Stimulated activated naive CD8-positive, alpha-beta T cell treated with anti-CD3 and anti-CD28 coated beads, Interleukin-15, Interleukin-2, amounts not matched to agents 100 U/mL and 50 U/mL, for 24 hours (primary cell): Measurements from ENCODE around the gene SH2B3.
A peak's percentile ranks its signal among the peaks of the same experiment; 100 is the strongest.
"Not testable (repeated sequence)": the region's sequence is repeated elsewhere in the genome, so short reads cannot be mapped to it uniquely, and the experiment has no call there.

ENCODE experiments used
- ATAC-seq: fragments of 150-1000 bp; cut with Tn5 transposase; one replicate; pipeline ENCODE4 v1.10.0; 2021
- DNase-seq: peaks from one replicate; pipeline ENCODE4 v3.0.0; 2021

The SH2B3 gene

DNA sequence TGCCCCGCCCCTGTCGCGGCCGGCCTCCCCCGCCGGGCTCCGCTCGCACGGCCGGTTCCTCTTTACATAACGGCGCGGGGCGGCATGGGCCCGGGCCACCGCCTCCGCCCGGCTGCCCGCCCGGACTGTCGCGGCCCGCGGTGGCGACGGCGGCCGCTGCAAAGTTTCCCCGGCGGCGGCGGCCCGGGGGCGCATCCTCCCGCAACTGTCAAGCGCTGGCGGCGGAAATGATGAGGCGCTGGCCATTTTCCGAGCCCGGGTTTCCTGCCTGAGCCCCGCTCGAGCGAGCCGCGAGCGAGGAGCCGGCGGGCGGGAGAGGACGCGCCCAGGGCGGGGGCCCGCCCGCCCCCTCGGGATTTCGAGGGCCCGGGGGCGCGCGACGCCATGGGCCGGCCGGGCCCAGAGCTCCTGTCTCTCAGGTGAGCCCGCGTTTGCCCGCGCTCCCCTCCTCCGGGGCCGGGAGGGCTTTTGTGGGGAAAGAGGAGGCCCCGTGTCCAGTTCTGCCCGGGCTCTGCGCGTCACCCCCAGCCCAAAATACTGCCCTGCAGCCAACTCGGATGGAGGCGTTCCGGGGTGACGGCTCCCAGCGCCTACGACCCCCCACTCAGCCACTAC is at the start of gene SH2B3:
Gene SH2B3, plus strand, starts transcription at position 65 of the 615 bp plus-strand sequence. CDS start 12,223 bp downstream, outside the sequence.
- peak; percentile 83 for DNase-seq
- peak; percentile 5 for ATAC-seq

DNA sequence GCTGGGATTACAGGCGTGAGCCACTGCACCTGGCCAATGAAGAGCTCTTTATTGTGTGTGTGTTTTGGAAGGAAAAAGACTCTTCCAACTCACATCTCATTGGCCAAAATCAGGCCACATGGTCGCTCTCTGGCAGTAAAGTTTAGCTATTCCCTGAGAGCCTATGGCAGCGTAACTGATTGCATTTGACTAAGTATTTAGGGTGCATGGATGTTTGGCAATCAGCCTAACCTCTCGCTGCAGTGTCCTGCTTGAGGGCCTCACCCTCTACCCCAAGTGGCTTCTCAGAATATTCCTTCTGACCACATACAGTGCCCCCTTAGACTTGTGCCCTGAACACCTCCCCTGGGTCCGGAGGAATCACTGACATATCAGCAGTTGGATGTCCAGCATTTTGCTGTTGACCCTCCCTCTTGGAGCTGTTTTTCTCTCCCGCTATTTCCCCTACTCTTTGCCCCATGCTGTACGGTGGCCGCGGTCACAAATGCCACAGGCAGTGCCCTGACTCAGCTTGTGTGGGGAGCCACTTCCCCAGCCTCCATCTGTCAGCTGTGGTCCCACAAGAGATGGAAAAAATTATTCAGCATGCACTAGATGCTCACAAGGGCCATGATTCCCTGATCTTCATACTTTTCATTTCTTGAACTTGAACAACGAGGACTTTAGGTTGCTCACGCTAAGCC is 46.4 kb upstream of the SH2B3 start:
- DNase-seq (peak; percentile 77), ATAC-seq (peak; percentile 92)

DNA sequence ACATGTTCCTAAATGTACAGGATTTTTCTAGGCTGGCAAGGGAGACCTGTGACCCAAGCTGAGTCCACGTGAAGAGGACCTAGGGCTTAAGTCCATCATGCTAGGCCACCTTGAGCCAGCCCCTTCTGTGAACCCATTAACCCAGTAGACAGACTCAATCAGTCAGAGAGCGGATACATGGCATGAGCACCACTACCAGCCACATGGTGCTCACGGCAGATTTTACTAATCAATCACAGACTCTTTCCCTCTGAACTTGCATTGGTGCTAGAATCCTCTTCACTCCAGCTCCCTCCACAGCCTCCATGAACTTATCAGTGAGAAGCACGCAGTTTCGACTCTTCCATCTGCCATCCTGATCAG is 45.8 kb upstream of the SH2B3 start:
- ATAC-seq: peak; percentile 34
- DNase-seq: no peak

DNA sequence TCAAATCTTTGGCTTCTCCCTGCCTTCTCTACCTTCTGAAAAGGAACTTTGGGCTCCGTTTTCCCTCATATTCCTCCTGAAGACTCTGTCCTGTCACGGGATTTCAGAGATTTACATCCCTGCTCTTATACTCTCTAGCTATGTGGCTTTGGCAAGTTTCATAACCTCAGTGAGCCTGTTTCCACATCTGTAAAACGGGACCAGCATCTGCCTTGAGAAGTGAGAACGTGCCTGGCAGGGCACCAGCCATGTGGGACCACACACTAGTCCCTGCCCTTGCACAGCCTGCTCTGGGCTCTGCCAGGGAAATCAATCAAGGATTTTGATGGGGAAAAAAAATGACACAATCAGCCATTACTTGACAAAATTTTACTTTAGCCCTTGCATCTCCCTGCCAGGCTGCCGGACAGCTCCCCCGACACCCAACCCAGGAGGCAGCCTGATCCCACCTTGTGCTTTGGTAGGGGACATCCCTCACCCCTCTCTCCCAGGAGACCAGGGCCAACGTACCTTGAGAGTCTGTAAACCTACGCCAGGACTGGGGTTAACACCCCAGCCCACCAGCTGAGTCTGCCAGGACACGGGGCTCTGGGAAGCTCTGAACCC is 45.3 kb upstream of the SH2B3 start:
- ATAC-seq: no peak
- DNase-seq: no peak

DNA sequence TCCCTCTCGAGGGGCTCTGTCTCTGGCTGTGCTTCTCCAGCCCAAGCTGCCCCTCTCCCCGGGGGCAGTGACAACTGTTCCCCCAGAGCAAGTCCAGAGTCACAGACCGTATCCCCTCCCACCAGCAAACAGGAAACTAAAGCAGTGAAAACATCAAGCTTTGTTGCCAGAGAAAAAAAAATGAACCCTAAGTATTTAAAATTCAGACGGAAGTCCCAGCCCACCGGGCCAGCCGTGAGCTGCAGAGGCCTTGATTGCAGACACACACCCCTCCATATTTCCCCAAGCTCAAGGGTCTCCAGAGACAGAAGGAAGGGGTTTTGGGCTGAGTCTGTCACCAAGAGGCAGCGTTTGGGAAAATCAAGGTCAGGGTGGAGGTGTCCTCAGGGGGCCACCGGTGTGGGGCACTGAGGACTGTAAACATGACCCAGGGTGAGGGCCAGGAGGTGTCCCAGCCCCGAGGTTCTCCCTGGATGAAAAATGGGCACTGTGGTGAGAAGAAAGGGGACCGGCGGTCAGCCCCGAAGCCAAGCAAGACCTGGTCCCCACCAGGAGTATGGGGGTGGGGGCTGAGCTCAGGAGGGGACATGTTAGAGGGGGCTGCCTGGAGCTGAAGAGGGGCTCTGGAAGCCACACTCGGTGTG is 44.5 kb upstream of the SH2B3 start:
- ATAC-seq (no peak), DNase-seq (no peak)

DNA sequence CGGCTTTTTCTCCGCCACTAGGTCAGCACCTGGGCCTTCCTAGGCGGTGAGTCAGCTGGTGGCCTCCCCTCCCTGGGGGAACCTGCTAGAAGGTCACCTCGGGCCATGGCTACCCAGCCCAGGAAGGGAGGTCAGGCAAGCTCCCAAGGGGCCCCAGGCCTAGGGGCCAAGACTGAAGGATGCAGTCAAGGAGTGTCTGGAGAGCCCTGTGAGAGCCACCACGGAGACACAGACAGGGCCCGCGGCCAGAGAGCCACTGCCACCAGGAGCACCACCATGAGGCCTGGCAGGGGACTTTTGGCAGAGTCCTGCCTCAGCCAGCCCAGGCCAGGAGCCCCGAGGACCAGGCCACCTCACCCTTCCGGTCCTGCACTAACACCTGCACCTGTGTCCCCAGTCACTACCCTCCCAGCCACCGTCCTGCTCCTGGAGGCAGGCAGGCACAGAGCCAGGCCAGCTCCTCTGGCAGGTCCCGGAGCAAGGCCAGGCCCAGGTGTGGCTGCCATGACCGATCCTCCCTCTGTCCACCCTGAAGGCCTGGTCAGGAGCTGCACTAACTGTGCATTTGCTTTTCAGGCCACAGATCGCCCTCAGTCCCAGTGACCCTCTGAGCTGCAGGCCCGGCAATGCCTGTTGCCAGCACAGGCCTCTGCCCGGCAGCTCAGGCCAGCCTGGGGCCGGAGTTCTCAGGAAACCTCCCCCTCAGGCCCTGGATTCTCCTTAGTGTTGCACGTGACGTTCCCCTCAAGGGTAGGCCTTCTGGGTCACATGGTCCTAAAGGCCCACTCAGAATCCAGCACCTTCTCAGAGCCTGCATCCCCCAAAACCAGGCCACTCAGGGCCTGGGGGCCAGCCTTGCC is 43.8 kb upstream of the SH2B3 start:
- DNase-seq: no peak

DNA sequence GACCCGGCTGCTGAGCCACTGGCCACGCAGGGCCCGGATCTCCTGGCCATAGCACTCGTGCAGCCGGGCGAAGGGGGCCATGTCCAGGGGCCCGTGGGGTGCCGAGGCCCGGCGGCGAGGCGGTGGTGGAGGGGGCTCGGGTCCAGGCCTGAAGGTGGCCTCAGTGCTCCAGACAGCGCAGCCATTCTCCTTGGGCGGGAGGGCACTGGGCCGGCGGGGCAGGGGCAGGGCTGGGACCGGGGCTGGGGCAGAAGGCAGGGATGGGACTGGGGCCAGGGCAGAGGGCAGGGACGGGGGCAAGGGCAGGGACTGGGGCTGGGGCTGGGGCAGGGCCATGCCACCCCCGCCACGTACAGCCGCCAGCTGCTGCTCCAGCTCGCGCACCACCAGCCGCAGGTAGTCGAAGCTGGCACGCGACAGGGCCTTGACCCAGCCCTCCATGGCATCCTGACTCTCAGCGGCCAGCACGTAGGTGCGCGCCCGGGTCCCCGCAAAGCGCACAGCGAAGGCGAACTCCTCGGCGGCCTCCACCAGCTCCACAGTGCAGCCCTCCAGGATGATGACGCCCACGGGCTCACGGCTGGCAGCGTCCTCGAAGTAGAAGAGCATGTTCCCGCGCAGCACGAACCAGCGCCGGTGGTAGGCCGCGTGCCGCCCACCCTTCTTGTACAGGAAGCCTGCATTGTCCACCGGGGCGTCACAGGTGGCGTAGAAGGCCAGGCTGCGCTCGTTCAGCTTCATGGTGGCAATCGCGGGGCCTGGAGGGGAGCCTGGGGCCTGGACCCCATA is 42.8 kb upstream of the SH2B3 start:
- ATAC-seq: no peak
- DNase-seq: no peak

More for the DNA sequence above, 43.8 kb upstream of the SH2B3 start:
- no peak for ATAC-seq

DNA sequence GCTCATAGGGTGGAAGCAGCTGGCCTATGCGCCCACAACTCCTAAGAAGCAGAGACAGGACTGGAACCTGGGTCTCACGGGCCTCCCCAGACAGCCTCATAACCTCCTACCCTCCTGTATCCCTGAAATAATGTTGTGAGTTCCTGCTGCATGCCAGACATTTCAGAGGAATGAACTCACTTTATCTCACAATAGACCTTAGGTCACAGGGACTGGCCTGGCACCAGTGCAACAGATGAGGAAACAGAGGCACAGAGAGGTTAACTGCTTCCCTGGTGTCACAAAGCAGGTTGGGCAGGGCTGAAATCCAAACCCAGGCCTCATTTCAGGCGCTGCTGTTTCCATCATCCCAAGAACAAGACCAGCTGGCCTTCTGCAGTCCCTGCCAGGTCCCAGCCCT is 42.1 kb upstream of the SH2B3 start:
- ATAC-seq (no peak), DNase-seq (no peak)

DNA sequence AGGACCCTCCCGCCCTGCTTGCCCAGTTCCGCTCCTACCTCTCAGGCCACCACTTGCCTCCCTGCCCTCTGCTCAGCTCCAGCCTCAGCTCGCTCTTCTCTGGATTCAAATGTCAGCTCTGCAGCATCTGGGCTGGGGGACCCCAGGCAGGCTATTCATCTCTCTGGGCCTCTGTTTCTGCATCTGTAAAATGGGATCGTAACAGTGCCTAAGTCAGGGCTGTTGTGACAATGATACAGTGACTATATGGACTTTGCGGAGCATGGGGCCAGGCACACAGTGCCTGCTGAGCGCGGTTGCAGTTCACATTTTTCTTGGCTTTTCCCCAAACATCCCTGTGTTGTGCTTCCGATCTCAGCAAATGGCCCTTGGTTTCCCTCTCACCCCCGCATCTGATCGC is 39.6 kb upstream of the SH2B3 start:
- DNase-seq (no peak), ATAC-seq (no peak)

DNA sequence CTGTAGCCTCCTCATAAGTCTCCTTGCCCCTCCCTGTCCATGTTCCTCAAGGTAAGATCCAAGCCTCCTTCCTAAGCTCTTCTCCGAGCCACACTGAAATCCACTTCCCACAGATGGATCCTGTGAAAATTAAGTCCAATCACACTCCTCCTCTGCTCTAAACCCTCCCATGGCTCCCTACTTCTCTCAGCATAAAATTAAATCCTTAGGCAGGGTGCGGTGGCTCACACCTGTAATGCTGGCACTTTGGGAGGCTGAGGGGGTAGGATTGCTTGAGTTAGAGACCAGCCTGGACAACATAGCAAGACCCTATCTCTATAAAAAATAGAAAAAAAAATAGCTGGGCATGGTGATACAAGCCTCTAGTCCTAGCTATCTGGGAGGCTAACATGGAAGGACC is 39.1 kb upstream of the SH2B3 start:
- DNase-seq: no peak
- no peak for ATAC-seq

DNA sequence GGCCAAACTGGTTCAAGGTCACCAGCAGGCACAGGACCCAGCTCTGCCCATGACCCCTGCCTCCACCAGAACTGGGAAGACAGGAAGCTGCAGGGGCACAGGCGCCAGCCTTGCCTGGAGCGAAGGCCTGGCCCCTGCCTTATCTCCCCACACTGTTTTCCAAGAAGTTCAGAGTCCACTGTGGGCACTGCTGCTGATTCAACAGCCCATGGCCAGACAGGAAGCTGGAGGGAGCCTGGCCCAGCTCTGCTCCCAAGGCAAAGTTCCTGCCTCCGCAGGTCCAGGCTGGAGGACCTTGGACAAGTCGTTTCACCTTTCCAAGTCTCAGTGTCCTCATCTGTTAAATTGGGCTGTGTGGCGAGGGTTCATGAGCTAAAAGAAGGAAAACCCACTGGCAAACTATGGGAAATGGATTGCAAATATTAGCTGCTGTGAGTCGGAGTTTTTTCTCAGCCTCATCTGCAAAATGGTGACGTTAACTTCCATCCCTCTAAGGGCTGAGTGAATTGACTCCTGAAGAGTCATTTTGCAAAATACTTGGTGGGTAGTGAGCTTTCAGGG is 38.0 kb upstream of the SH2B3 start:
- DNase-seq: no peak
- no peak for ATAC-seq

DNA sequence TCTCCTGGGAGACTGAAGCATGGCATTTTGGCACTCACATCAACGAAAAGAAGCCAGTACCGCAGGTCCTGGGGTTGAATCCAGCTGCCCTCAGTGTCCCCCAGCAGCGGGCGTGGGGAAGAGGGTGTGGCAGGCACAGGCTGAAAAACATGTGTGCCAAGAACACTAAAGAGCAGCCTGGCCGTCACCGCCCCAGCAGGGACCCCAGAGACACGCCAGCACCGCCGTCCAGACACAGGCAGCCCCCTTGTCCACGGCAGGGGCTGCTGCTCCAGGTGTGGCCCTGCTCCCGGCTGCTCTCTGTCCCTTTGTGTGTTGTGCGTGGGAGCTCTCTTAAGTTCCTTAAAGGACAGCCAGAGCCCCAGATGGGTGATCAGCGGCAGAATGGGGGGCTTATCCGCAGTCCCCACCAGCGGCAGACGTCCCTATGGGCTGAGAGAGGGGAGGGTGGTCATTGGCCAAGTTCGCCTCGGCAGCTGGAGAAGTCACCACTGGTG is 37.4 kb upstream of the SH2B3 start:
- DNase-seq (no peak), ATAC-seq (no peak)

DNA sequence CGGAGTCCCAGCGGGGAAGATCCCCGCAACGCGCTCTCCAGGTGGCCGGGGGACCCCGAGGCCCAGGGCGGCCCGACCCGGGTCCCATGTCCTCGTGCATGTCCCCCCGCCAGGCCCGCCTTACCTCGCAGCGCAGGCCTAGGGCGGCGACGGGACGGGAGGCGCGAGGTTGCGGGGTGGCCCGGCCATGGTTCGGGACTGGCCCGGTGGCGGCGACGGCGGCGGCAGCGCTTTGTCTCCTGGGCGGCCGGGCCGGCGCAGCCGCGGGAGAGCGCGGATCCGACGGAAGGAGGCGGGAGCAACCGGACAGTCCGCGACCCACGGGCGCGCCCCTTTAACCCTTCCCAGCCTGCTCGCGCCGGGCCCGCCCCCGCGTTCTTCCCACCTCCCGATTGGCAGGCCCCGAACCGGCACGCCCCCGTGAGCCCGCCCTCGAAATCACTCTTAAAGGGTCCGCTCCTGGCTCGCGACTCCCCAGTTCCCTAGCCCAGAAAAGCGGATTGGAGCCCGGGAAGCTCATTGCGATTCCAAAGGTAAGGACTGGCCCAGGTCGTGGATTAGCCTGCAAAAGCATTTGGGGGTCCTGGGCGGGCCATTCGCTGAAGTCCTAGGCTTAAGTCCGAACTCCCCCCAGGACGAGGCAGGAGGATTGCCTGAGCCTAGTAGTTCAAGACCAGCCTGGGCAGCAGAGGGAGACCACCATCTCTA is 36.8 kb upstream of the SH2B3 start, which contains the start of gene PHETA1:
Gene PHETA1, minus strand, starts transcription at position 308 of the 708 bp plus-strand sequence. CDS start 5,668 bp downstream, outside the sequence.
- peak; percentile 95 for ATAC-seq
- peak; percentile 90 for DNase-seq

DNA sequence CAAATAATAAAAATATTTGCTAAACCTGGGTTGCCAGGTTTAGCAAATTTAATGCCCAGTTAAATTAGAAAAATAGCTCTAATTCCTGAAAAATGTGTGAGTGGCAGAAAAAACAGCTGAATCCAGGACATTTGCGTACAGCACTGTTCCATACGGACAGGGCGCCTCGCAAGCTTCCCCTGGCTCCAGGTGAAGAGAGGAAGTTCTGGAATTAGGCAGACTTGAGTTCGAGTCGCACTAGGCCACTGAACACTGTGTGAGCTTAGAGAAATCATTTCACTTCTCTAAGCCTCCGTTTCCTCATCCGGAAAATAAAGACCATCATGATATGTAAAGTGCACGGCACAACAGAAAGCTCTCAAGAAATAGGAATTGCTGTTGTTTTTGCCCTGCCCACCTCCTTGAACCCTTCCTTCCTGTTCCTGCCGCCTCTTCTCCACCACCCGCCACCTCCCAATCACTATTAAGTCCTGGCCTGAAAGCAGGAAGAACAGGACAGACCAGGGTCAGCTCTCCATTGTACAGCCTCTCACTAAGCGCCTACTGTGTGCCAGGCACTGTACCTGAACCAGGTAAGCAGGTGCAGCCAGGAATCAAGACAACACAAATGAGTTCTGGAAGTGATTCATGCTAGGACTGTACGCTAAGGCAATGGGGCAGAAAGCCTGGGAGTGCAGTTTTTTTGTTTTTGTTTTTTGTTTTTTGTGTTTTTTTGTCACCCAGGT is 36.1 kb upstream of the SH2B3 start:
- ATAC-seq: no peak
- no peak for DNase-seq

DNA sequence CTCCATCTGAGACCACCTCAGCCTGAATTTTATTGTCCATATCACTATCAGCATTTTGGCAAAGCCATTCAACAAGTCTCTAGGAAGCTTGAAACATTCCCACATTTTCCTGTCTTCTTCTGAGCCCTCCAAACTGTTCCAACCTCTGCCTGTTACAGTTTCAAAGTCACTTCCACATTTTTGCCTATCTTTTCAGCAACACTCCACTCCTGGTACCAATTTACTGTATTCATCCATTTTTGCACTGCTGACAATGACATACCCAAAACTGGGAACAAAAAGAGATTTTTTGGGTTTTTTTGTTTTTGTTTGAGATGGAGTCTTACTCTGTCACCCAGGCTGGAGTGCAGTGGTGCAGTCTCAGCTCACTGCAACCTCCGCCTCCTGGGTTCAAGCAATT is 32.5 kb upstream of the SH2B3 start:
- ATAC-seq, DNase-seq: not testable (repeated sequence)

DNA sequence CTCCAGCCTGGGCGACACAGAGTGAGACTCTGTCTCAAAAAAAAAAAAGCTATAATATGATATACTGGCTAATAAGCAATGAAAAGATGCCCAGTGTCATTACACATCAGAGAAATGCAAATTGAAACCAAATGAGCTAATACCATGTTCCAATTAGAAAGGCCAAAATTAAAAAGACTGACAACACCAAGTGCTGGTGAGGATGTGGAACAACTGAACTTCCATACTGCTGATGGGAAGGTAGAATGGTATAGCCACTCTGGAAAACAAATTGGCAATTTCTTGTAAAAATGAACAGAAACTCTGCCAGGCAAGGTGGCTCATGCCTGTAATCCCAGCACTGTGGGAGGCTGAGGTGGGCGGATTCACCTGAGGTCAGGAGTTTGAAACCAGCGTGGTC is 28.3 kb upstream of the SH2B3 start:
- ATAC-seq (no peak), DNase-seq (no peak)

DNA sequence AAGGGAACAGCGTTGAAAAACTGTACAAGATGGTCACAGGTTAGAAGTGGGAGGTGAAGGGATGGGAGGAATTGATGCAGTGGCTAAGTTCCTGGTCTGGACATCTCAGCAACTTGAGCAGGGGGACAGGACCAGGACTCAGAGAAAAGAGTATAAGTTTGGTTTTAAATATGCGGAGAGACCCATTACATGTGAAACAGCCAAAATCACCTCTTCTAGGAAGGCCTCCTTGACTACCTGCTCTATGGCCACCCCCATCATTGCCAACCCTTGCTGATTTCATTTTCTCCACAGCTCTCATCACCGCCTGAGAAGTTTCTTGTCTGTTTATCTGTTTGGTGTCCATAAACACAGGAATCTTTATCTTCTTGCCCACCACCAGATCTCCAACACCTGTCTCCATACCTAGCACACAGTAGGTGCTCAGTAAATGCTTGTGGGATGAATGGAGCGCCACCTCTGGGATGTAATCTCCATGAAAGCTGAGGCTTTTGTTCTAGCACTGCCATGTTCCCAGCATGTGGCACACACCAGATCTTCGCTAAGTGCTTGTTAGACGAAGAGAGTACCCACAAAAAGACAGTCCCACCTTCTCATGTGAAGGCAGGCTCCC is 25.7 kb upstream of the SH2B3 start:
- ATAC-seq: no peak

DNA sequence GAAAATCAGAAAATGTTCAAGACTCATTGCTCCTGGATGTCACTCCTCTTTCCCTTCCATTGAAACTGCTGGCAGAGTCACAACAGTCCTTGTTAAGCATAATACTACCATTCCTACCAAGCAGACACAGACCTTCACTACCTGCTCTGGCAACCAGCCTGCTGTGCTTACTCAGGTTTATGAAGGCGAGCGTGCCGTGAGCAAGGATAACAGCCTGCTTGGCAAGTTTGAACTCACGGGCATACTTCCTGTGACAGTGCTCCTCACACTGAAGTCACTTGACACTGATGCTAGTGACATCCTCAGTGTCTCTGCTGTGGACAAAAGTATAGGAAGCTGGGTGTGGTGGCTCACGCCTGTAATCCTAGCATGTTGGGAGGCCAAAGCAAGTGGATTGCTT is 21.1 kb upstream of the SH2B3 start:
- ATAC-seq (no peak), DNase-seq (no peak)

More for the DNA sequence above, 25.7 kb upstream of the SH2B3 start:
- DNase-seq: no peak

DNA sequence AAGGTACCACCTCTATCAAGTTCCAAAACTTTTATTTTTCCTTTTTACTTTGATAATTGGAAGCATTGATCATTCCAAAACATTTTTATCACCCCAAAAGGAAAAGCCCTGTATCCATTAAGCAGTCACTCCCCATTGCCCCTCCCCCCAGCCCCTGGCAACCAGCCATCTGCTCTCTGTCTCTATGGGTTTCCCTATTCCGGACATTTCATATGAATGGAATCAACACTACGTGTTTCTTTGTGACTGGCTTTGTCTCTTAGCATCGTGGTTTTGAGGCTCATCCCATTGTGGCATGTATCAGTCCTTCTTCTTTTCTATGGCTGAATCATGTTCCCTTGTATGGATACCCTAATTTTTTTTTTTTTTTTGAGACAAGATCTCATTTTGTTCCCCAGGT is 18.8 kb upstream of the SH2B3 start:
- no peak for ATAC-seq

More for the DNA sequence above, 18.8 kb upstream of the SH2B3 start:
- DNase-seq: no peak
